IPS-15b (cell line): Measurements from ENCODE around the gene CD247.
A peak's percentile ranks its signal among the peaks of the same experiment; 100 is the strongest.

Experiments used
- H3K27me3 ChIP-seq: one replicate; pipeline ENCODE4 v1.6.1; 2013; ENCODE audit warnings: low read length; ENCODE audit not compliant: control insufficient read depth, insufficient read depth
- H3K36me3 ChIP-seq: one replicate; pipeline ENCODE4 v1.6.1; 2013; ENCODE audit warnings: low read length; ENCODE audit not compliant: control insufficient read depth, insufficient read depth
- H3K4me1 ChIP-seq: one replicate; pipeline ENCODE4 v1.6.1; 2013; ENCODE audit warnings: mild to moderate bottlenecking, low read length; ENCODE audit not compliant: control insufficient read depth, insufficient read depth
- H3K4me3 ChIP-seq: one replicate; pipeline ENCODE4 v1.5.1; 2013; ENCODE audit warnings: low read depth, low read length
- H3K9ac ChIP-seq: one replicate; pipeline ENCODE4 v1.6.1; 2013; ENCODE audit warnings: low read depth, mild to moderate bottlenecking, low read length
- H3K9me3 ChIP-seq: one replicate; pipeline ENCODE4 v1.6.1; 2013; ENCODE audit warnings: mild to moderate bottlenecking, low read length; ENCODE audit not compliant: control insufficient read depth, insufficient read depth

Gene CD247

DNA sequence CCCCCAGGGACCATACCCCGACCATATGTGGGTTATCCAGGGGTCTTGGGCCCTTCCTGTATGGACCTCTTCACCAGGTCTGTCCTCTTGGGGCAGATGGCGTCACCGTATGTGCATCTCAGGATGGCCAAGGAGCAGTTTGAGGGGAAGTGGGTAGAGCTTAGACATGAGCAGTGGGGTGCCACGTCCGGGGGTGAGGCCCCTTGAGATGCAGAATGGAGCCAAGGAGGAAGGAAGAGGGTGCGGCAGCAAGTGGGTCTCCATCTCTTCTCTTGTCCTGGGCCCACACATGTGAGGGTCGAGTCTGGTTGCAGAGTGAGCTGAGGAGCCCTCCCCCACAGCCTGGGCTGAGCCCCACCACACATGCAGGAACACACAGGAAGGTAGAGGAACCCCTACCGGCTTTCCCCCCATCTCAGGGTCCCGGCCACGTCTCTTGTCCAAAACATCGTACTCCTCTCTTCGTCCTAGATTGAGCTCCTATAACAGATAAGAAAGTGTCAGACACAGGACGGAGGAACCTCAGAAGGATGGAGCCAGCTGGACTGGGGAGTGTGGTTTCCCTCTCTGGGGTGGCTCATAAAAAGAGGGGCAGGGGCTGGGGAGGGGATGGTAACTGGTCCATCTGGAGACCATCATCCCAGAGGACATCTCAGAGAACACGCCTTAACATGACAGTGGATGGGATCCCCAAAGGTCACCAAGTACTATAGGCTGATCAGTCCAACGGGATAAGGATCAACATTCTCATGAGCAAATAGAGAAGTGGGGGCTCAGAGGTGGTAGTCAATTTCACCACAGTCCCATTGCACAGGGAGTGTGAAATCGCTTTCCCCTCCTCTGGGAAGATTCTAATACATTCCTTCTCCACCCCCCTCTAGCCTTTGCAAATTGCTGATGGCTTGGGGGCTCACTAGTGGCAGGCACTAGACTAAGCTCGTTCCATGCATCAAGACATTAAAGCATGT is 79.9 kb downstream of the CD247 start:
- Histone ChIP-seq H3K4me1 (no peaks in the 10 kb centered on the region), H3K27me3 (peaks cover 37% of the 10 kb centered on the region), H3K4me3 (peak overlapping the region; percentile 53), H3K9me3 (no peaks in the 10 kb centered on the region), H3K9ac (no peak overlapping the region), H3K36me3 (peaks cover 3% of the 10 kb centered on the region)

GRCh38 chr1:167435484-167435883 is 82.8 kb downstream of the CD247 start:
- Histone ChIP-seq H3K27me3 (peaks cover 27% of the 10 kb centered on the region), H3K9me3 (no peaks in the 10 kb centered on the region), H3K4me3 (no peak overlapping the region), H3K9ac (no peak overlapping the region), H3K4me1 (peaks cover 12% of the 10 kb centered on the region), H3K36me3 (peaks cover 3% of the 10 kb centered on the region)

GRCh38 chr1:167434306-167434705 is 84.0 kb downstream of the CD247 start:
- Histone ChIP-seq H3K4me1 (peaks cover 22% of the 10 kb centered on the region), H3K36me3 (peaks cover 3% of the 10 kb centered on the region), H3K4me3 (no peak overlapping the region), H3K9me3 (no peaks in the 10 kb centered on the region), H3K27me3 (peaks cover 16% of the 10 kb centered on the region), H3K9ac (no peak overlapping the region)

DNA sequence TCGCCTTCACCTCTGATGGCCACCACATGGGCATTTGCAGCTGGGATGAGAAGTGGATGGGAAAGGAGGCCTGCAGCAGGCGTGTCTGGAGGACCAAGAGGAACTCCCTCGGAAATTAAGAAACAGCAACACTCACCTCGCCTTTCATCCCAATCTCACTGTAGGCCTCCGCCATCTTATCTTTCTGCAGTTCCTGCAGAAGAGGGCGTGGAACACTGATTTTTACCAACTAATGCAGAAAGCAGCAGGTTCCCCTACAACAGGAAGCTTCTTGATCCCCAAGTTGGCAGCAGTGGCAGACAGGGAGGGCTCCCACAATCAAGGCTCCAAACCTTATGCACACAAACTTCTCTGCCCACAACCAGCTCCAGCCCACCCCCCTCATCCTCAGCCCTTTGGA is 84.4 kb downstream of the CD247 start:
- Histone ChIP-seq H3K27me3 (peaks cover 12% of the 10 kb centered on the region), H3K36me3 (peaks cover 3% of the 10 kb centered on the region), H3K4me1 (peaks cover 22% of the 10 kb centered on the region)

DNA sequence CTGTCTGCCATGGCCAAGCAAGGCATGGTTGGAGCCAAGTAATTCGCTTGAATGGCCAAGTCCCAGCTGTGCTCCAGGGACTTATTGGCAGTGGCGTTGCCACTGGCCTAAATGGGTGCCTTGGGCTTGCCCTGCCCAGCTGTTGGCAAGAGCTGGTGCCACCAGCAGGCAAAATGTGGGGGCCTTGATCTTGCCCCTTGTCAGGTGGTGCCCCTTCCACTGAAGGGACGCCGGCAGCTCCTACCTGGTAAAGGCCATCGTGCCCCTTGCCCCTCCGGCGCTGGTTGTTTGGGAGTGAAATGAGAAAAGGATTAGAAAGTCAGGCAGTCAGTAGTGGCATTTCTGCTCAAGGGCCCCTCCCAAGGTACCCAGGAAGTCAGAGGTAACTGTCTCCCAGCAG is 85.5 kb downstream of the CD247 start:
- Histone ChIP-seq H3K4me1 (peaks cover 22% of the 10 kb centered on the region), H3K27me3 (peaks cover 2% of the 10 kb centered on the region), H3K36me3 (peaks cover 3% of the 10 kb centered on the region), H3K4me3 (no peak overlapping the region), H3K9me3 (no peaks in the 10 kb centered on the region), H3K9ac (no peak overlapping the region)

More for the DNA sequence above, 84.4 kb downstream of the CD247 start:
- H3K9me3 ChIP-seq: no peaks in the 10 kb centered on the region
- no peak overlapping the region for H3K4me3 ChIP-seq
- H3K9ac ChIP-seq: no peak overlapping the region

DNA sequence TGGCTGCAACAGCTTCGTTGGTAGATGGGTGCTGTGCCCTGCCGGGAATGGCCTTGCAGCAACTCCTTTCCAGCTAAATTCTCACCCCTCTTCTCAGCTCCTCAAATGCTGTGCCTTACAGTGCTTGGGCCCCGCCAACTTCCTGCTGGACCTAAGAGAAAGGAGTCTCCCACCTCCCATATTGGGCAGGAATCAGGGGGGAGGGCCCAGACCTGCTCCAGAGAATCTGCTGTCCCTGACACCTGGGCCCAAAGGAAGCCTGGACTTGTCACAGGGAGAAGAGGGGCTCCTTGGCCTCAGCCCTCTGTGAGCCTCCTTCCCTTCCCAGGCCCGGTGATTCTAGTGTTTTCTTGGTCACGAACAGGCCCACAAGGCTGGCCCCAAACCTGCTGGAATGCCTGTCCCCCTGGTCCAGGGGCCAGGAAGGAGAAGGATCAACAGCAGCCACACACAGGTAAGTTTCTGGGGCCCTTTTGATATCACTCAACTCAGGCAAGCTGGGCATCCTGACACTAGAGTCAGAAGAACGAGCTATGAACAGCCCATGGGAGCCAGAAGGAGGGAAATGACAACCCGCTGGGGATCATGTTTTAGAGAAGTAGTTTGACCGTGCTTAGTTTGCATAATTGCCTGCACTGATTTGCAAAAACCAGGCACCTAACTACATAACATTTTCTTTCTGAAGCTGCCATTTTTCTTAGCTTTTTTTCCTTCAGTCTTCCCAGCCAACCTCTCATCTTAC is 86.2 kb downstream of the CD247 start:
- Histone ChIP-seq H3K4me3 (no peak overlapping the region), H3K9ac (peak overlapping the region; percentile 54), H3K27me3 (peaks cover 2% of the 10 kb centered on the region), H3K36me3 (peaks cover 3% of the 10 kb centered on the region), H3K4me1 (peaks cover 24% of the 10 kb centered on the region), H3K9me3 (no peaks in the 10 kb centered on the region)

DNA sequence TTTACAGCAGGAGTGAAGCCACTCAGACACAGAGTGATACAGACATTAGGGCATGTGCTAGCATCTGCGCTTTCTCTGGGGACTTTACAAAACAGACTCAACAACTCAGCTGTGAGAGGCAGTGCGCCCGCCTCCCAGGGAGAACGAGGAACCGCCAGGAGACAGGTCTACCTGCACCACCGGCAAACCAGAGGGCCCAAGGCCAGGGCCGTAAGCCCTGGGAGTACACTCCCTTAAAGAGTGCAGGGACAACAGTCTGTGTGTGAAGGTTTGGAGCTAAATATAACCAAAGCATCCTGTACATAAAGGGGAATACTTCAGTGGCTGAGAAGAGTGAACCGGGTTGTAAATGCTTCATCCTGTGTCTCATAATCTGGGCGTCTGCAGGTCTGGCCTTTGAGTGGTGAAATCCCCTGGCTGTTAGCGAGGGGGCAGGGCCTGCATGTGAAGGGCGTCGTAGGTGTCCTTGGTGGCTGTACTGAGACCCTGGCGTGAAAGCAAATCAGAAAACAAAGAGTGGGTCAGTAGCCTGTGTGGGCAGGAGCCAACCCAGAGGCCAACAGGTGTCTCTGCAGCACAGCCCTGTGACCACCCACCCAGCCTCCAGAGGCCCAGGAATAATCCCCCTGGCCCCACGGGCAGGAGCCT is 86.9 kb downstream of the CD247 start:
- peaks cover 30% of the 10 kb centered on the region for H3K4me1 ChIP-seq
- peaks cover 2% of the 10 kb centered on the region for H3K27me3 ChIP-seq
- H3K9me3 ChIP-seq: no peaks in the 10 kb centered on the region
- H3K36me3 ChIP-seq: peaks cover 3% of the 10 kb centered on the region
- H3K9ac ChIP-seq: no peak overlapping the region
- no peak overlapping the region for H3K4me3 ChIP-seq

DNA sequence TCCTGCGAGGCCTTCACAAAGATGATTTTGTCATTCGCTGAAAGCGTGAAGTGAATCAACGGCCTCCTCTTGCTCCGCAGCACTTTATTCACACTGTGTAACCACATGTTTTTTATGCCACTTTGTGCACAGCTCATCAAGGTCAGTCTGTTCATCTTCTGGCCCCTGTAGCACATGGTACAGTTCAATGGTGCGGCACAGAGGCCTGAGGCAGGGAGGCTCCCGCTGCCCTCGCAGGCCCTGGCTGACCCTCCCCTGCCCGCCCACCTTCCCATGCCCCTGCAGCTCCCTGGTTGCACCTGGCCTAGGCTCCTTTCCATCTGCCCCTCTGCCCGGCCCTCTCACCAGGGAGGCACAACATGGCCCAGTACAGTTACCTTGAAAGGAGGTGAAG is 87.5 kb downstream of the CD247 start:
- Histone ChIP-seq H3K27me3 (peaks cover 2% of the 10 kb centered on the region), H3K9ac (no peak overlapping the region), H3K4me3 (no peak overlapping the region), H3K36me3 (peaks cover 3% of the 10 kb centered on the region), H3K9me3 (no peaks in the 10 kb centered on the region), H3K4me1 (peaks cover 36% of the 10 kb centered on the region)

- Histone ChIP-seq H3K4me1 (peaks cover 39% of the 10 kb centered on the region), H3K27me3 (peaks cover 2% of the 10 kb centered on the region), H3K4me3 (no peak overlapping the region), H3K9ac (no peak overlapping the region), H3K9me3 (no peaks in the 10 kb centered on the region), H3K36me3 (peaks cover 3% of the 10 kb centered on the region)
Observed at GRCh38 chr1:167430134-167430848, 88.0 kb downstream of the CD247 start.

DNA sequence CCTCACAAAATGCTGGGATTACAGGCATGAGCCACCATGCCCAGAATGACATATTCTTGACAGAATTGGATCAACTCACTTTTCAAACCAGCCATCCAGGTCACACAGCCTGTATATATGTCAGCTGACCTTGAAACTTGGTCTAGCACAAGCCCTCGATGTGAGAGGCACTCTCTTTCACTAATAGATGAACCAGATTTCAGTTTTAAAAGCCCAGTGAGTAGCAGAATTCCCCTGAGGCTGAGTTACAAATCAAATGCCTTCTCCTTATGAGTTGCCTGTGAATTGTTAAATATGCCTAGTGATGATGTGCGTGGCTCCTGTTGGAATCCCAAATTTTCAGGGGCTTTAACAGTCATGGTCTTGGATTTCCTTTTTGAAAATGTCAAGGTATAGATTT is 88.7 kb downstream of the CD247 start:
- Histone ChIP-seq H3K9ac (no peak overlapping the region), H3K9me3 (no peaks in the 10 kb centered on the region), H3K4me3 (no peak overlapping the region), H3K4me1 (peaks cover 43% of the 10 kb centered on the region), H3K27me3 (peaks cover 2% of the 10 kb centered on the region), H3K36me3 (peaks cover 3% of the 10 kb centered on the region)

GRCh38 chr1:167428395-167428794 is 89.9 kb downstream of the CD247 start:
- Histone ChIP-seq H3K9ac (no peak overlapping the region), H3K27me3 (no peaks in the 10 kb centered on the region), H3K9me3 (no peaks in the 10 kb centered on the region), H3K4me3 (no peak overlapping the region), H3K36me3 (no peaks in the 10 kb centered on the region), H3K4me1 (peaks cover 49% of the 10 kb centered on the region)
